Measurements from ENCODE around the gene BMI1. TPM values are rescaled to one million over a fixed set of nuclear protein-coding genes. Genes with fewer than 3 reads are reported as not detected.

The BMI1 gene
- total RNA-seq, 6 experiments from 2014 or later = 23.7 to 36.6 (median 27.8) TPM

- H3K27ac ChIP-seq = no peak overlapping the region
- intact Hi-C loops (cut with DNase I) = no loop called here
- no peaks in the 10 kb centered on the region for H3K4me1 ChIP-seq
- 72% methylated on average over 3 of the region's 3 CpGs for WGBS (ENCODE audit: insufficient coverage, low coverage, low lambda C conversion rate, missing lambda C conversion rate)
- no peaks in the 10 kb centered on the region for H3K36me3 ChIP-seq
- no peaks in the 10 kb centered on the region for H3K9me3 ChIP-seq
- TF ChIP-seq POLR2A (IDR thresholded peaks at IDR 0.05) = no peak
- TF ChIP-seq, protein P1, sequence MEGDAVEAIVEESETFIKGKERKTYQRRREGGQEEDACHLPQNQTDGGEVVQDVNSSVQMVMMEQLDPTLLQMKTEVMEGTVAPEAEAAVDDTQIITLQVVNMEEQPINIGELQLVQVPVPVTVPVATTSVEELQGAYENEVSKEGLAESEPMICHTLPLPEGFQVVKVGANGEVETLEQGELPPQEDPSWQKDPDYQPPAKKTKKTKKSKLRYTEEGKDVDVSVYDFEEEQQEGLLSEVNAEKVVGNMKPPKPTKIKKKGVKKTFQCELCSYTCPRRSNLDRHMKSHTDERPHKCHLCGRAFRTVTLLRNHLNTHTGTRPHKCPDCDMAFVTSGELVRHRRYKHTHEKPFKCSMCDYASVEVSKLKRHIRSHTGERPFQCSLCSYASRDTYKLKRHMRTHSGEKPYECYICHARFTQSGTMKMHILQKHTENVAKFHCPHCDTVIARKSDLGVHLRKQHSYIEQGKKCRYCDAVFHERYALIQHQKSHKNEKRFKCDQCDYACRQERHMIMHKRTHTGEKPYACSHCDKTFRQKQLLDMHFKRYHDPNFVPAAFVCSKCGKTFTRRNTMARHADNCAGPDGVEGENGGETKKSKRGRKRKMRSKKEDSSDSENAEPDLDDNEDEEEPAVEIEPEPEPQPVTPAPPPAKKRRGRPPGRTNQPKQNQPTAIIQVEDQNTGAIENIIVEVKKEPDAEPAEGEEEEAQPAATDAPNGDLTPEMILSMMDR (IDR thresholded peaks at IDR 0.05) = no peak
- no peak overlapping the region for H3K4me3 ChIP-seq
- ATAC-seq (no peak), DNase-seq (no peak)
- H3K27me3 ChIP-seq = no peaks in the 10 kb centered on the region
Observed at GRCh38 chr10:22293747-22294404, 27.0 kb upstream of the BMI1 start.

DNA sequence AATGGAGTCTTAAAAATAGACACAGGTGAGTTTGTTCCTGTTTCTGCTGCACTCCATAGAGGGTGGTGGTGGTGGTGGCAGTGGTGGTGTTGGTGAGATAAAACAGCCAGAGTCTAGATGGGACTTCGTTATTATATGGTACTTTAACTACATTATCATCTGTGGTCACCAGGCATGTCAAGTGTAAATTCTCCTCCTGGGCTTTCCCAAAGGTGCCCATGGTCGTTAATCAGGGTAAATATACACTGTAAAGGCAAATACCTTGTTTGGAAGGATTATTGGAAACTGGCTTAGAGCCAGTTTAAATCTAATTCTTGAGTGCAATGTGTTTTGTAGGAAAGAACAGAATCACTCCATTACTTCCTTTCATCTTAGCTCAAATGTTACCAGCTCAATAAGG lies 26.2 kb upstream of the BMI1 start:
- TF ChIP-seq, protein P1 (IDR thresholded peaks at IDR 0.05) = no peak
- no peak for TF ChIP-seq POLR2A (IDR thresholded peaks at IDR 0.05)
- intact Hi-C loops (cut with DNase I) = no loop called here
- H3K9me3 ChIP-seq = no peaks in the 10 kb centered on the region
- no peaks in the 10 kb centered on the region for H3K4me1 ChIP-seq
- no peak overlapping the region for H3K4me3 ChIP-seq
- DNase-seq (no peak), ATAC-seq (no peak)
- no peak overlapping the region for H3K27ac ChIP-seq
- H3K27me3 ChIP-seq = no peaks in the 10 kb centered on the region
- WGBS (ENCODE audit: insufficient coverage, low coverage, low lambda C conversion rate, missing lambda C conversion rate) = 36% methylated on average over 2 of the region's 2 CpGs
- no peaks in the 10 kb centered on the region for H3K36me3 ChIP-seq

GRCh38 chr10:22301193-22301592 lies 19.7 kb upstream of the BMI1 start:
- Histone ChIP-seq H3K9me3 (no peaks in the 10 kb centered on the region), H3K27ac (no peak overlapping the region), H3K27me3 (no peaks in the 10 kb centered on the region), H3K36me3 (no peaks in the 10 kb centered on the region), H3K4me3 (no peak overlapping the region), H3K4me1 (no peaks in the 10 kb centered on the region)
- no peak for DNase-seq
- no peak for TF ChIP-seq POLR2A (IDR thresholded peaks at IDR 0.05)
- TF ChIP-seq, protein P1 (IDR thresholded peaks at IDR 0.05) = no peak
- intact Hi-C loops (cut with DNase I) = no loop called here
- whole genome bisulfite sequencing (ENCODE audit: insufficient coverage, low coverage, low lambda C conversion rate, missing lambda C conversion rate) = no CpG with 5 or more reads among the region's 4 CpGs
- ATAC-seq = no peak

DNA sequence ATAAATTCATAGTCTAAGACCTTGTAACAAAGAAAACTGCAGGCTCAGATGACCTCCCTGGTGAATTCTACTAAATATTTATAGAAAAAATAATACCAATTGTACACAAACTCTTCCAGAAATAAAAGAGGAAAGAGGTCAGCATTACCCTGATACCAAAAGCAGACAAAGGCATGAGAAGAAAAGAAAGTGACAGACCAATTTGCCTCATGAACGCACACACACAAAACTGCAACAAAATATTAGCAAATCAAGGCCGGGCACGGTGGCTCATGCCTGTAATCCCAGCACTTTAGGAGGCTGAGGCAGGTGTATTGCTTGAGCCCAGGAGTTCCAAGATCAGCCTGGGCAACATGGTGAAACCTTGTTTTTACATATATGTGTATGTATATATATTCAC lies 17.4 kb upstream of the BMI1 start:
- H3K27ac ChIP-seq = no peak overlapping the region
- H3K27me3 ChIP-seq = peaks cover 0 to 5% of the 10 kb centered on the region in 2 donors
- no peak overlapping the region for H3K4me3 ChIP-seq
- H3K4me1 ChIP-seq = no peaks in the 10 kb centered on the region
- WGBS (ENCODE audit: insufficient coverage, low coverage, low lambda C conversion rate, missing lambda C conversion rate) = 89% methylated on average over 3 of the region's 3 CpGs
- TF ChIP-seq, protein P1 (IDR thresholded peaks at IDR 0.05) = no peak
- TF ChIP-seq POLR2A (IDR thresholded peaks at IDR 0.05) = no peak
- no peaks in the 10 kb centered on the region for H3K36me3 ChIP-seq
- DNase-seq = no peak
- intact Hi-C loops (cut with DNase I) = no loop called here
- no peak for ATAC-seq
- no peaks in the 10 kb centered on the region for H3K9me3 ChIP-seq
